ENCODE results near the gene ALG1.
"Not testable (repeated sequence)": the region's sequence is repeated elsewhere in the genome, so short reads cannot be mapped to it uniquely, and the experiment has no call there.

ALG1 gene

GRCh38 chr16:5045499-5046115, 26.0 kb upstream of the ALG1 start:
- DNase-seq = no peak

GRCh38 chr16:5046914-5047313, 24.7 kb upstream of the ALG1 start:
- no peak for DNase-seq

DNA sequence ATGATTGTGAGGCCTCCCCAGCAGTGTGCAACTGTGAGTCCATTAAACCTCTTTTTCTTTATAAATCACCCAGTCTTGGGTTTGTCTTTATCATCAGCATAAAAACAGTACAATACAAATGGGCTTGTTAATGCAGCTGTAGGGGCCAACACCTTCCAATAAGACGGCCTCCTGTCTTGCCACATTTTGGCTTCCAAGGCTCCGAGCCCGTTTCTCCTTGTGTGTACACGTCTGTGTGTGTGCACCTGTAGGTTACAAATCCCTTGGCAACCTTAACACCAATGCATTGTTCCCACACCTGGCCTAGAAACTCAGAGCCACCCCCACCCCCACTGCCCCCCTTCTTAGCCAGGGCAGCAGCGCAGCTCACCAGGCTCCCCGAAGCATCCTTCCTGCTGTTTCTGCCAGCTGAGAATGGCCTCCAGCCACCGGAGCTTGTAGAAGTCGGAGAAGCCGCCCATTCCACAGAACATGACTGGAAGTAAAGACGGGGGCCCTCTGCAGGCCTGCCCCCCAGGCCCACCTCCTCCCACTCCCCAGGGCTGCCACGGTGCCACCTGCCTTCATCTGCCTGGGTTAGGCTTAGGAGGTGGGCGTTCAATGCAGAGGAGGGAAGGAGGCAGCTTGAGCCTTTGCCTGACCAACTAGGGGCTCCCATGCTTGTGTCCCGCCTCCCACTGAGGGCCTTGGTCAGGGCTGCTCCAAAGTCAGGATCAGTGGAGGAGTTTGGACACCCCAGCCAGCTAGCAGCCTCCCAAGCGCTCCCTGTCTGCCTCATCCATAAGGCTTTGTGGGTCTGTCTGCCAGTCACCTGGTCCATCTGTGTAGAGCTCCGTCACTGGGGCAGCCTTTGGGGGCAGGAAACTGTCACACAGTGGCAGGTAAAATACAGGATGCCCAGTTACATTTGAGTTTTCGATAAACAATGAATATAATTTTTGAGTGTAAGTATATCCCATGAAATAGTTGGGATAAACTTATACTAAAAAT, 16.5 kb upstream of the ALG1 start:
- no peak for DNase-seq

DNA sequence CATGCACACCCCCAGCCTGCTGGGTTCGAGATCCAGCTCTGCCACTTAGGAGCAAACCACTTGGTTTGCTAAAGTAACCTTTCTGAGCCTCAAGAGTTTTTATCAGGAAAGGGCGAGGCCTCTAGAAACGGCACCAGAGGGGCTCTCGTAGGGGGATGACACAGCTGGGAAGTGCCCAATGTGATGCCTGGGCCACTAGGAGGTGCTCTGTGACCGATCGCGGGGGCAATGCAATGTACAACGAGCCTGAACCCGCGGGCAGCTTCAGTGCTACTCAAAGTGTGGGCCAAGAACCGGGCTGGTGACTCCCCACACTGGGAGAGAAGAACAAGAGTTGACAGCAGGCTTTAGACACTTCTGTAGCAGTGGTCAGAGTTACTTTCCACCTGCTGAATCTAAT, 15.3 kb upstream of the ALG1 start:
- peak; percentile 40 for DNase-seq

DNA sequence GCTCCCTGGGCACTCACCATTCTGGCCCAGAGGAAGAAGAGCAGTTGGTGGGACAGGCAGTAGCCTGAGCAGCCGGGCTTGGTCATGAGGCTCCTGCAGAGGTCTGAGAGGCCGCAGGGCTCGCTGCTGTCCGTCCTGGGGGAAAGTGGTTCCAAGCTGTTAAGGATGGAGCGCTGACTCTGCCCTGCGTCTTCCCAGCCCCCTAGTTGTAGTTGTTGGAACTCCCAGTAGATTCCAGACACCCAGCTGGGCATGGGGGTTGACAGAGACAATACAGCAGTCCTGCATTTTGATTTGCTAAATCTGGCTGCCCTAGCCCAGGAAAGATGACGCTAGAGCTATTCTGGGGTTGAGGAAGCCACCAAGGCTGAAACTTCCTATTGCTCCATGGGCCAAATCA, 13.2 kb upstream of the ALG1 start:
- DNase-seq = no peak

- DNase-seq = no peak
These were observed 12.1 kb upstream of the ALG1 start for GRCh38 chr16:5059386-5060072.

GRCh38 chr16:5060073-5060641, 11.5 kb upstream of the ALG1 start:
- no peak for DNase-seq

DNA sequence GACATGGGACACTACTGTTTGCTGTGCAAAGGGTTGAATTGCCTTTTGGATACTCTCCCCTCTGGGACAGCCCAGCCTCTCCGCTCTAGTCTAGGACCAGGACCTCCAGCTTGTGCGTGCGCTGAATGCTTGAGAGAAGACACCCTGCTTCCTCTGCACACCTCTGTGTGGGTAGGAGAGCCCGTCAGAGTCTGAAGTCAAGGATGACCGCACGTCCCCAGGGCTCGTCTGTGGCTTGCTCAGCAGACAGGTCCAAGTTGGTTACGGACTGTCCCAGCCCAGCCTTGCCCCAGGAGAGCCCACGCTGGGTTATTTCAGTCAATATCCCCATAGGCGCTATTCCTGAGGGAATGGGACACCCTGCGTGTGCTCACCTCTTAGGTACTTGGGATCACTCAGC, 9.6 kb upstream of the ALG1 start:
- DNase-seq = no peak

DNA sequence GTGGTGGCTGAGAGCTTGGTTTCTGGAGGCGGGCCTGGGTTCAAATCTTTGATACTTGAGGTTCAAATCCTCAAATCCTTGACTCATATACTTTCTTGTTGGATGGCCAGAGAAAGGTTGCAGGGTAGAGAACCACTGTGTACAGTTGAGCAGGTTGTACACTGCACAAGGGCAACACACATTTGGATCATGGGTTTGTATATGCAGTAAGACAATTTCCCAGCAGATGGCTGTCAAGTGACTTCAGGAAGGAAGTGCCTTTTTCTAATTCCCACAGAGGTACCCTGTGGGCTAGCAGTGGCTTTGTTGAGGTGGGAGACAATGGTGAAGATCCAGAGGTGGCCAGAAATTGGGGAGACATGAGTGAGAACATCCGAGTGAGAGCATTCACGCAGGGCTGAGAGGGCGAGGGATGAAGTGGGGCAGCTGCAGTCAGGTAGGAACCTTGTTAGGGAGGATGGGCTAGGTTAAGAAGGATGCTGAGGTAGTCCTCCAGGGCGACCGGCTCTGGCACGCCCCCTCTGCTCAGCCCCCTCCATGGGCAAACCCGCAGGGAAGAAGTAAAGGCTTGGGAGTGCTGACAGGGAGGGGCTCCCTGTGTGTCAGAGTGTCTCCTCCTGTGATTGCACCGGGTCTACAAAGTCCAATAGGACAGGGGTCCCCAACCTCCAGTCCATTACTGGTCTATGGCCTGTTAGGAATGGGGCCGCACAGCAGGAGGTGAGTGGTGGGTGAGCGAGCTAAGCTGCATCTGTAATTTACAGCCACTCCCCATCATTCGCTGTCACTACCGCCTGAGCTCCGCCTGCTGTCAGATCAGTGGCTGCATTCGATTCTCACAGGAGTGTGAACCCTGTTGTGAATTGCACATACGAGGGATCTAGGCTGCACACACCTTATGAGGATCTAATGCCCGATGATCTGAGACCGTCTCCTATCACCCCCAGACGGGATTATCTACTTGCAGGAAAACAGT, 8.6 kb upstream of the ALG1 start:
- DNase-seq = no peak

- no peak for DNase-seq
These were observed 6.7 kb upstream of the ALG1 start for GRCh38 chr16:5064915-5065314.

DNA sequence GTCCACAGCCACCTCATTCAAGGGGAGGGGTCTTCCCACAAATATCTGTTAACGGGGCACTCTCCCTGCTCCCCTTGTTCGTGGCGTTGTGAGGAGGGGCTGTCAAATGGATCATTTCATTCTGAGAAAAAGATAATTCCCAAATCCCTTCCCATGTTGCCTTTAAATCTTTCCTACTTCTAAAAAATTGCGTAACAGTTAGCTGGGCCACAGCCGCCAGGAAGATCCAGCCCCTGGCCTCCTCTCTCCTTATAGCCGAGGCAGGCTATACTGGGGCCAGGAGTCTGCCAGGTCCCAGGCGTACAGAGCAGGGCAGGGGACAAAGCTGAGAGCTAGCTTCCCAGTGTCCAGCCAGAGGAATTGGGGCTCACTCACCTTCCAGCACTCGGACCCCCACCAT, 6.3 kb upstream of the ALG1 start:
- no peak for DNase-seq

DNA sequence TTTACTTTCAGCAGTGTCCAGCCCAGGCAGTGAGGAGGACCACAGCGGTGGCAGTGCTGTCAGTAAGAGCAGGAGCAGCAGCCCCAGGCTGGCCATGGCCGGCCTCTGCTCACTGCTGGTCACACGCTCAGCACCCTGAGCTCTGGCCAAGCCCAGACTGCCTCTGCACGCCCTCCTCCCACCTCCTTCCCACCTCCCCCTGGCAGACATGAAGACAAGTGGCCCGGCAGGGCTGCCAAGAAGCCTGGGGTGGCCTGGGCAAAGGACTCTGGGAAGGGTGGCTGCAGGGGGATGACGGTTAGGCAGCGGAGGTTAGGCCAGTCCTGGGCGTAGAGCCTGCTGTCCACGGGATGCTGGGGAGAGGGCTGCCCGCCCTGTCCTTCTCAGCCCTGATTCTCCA, 5.8 kb upstream of the ALG1 start, which contains the start of gene C16orf89:
Gene C16orf89, minus strand, starts transcription at position 144 of the 400 bp plus-strand sequence. Its CDS starts 48 bp downstream, at position 96.
- DNase-seq = no peak

- no peak for DNase-seq
These were observed 5.1 kb upstream of the ALG1 start for GRCh38 chr16:5066511-5066910.

GRCh38 chr16:5069048-5069447, 2.6 kb upstream of the ALG1 start:
- DNase-seq = no peak

DNA sequence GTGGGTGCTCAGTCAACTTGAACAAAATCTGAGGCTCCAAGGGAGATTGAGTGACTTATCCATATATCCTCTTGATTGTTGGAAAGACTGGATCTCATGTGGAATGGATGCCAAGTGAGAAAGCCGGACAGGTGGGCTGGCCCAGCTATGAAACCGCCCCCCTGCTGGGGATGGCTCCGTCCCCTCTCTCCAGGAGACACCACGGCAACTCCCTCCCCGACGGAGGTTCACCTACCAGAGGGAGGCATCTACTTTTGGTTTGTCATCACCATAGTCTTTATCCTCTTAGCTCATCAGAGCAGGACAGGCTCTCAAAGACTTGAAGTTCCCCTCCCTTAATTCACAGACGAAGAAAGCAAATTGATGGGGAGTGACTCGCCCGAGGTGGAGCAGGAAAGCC, 1.8 kb upstream of the ALG1 start:
- no peak for DNase-seq

DNA sequence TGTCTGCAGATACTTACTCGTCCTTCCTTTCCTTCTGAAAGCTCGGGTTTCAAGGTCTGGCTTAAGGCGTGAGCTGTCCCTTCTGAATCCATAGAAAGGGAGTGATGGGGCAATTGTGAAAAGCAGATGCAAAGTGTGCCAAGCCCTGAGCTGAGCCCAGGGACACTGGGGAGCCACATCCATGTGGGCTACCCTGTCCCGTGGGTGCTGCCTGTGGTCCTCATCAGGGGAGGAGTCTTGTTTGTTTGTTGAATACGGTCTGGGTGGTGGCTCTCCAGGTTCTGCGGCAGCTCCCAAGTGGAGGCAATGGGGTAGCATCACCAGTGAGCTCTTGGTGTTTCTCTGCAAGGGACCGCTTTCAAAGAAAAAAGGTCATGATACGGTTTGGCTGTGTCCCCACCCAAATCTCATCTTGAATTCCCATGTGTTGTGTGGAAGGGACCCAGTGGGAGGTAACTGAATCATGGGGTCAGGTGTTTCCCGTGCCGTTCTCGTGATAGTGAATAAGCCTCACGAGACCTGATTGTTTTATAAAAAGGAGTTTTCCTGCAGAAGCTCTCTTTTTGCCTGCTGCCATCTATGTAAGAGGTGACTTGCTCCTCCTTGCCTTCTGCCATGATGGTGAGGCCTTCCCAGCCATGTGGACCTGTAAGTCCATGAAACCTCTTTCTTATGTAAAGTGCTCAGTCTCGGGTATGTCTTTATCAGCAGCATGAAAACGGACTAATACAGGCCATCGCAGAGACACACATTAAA, 1.0 kb upstream of the ALG1 start:
- DNase-seq = no peak

- DNase-seq = no peak
These were observed 332 bp upstream of the ALG1 start for GRCh38 chr16:5071341-5071680.

- DNase-seq = no peak
These were observed 963 bp downstream of the ALG1 start for GRCh38 chr16:5072334-5073278.

- DNase-seq = no peak
These were observed 1.6 kb downstream of the ALG1 start for GRCh38 chr16:5073279-5073629.

GRCh38 chr16:5073771-5074170, 2.1 kb downstream of the ALG1 start:
- DNase-seq = not testable (repeated sequence)

Data from CD4-positive, alpha-beta T cell treated with Interleukin-21 for 1 hour (primary cell).